ENCODE measurements around the gene MUC15.

DNA sequence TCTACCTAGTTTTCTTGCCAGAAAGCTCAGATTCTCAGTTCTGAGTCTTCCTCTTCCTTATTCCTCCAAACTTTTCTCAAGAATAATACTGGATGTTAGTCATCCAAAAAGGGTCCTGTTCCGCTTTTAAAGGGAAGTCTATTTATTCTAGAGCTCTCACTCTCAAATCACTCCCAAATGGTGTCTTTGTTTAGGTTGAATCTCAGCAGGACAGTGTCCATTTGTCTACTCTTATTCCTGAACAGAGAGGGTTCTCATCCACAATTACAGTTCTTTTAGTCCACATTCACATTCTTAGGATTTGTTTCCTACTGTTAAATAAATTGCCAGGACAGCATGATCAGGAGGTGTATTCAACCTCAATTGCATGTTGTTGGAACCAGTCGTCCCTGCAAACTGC lies 61.3 kb downstream of the MUC15 start:
- TF ChIP-seq CTCF (IDR thresholded peaks at IDR 0.05) (no peak), POLR2A (IDR thresholded peaks at IDR 0.05) (no peak)
